Activated T-cell treated with anti-CD3 and anti-CD28 coated beads, Interleukin-2, amount 50 U/mL, for 4 hours (primary cell): ENCODE data around the gene SPSB1. TPM values are rescaled to one million over a fixed set of nuclear protein-coding genes. Genes with fewer than 3 reads are reported as not detected.

ENCODE experiments used
- ATAC-seq, 2 donors: fragments of 200-7000 bp; cut with Tn5 transposase; one replicate each; pipeline ENCODE4 v1.10.0; 2021
- DNase-seq: peaks from one replicate; pipeline ENCODE4 v3.0.0-alpha.2; 2020
- H3K27me3 Mint-ChIP-seq: one replicate; pipeline ENCODE4 v1.8.0; 2021; ENCODE audit warnings: low read depth, mixed read lengths
- H3K36me3 Mint-ChIP-seq: one replicate; pipeline ENCODE4 v1.8.0; 2022; ENCODE audit warnings: mixed read lengths; ENCODE audit not compliant: insufficient read depth
- H3K4me1 Mint-ChIP-seq: one replicate; pipeline ENCODE4 v1.8.0; 2021; ENCODE audit warnings: low read depth, mixed read lengths
- H3K4me3 Mint-ChIP-seq: one replicate; pipeline ENCODE4 v1.8.0; 2021; ENCODE audit warnings: mild to moderate bottlenecking, moderate library complexity, mixed read lengths
- H3K9me3 Mint-ChIP-seq: one replicate; pipeline ENCODE4 v1.8.0; 2021; ENCODE audit warnings: mixed read lengths
- total RNA-seq, 3 donors: library from RNA; stranded (reverse); gene quantifications; one replicate each; pipeline ENCODE4 v1.2.1, GENCODE V29; 2021

Gene SPSB1
- total RNA-seq, 3 donors from 2014 or later: 2.3 to 3.8 (median 3.0) TPM

DNA sequence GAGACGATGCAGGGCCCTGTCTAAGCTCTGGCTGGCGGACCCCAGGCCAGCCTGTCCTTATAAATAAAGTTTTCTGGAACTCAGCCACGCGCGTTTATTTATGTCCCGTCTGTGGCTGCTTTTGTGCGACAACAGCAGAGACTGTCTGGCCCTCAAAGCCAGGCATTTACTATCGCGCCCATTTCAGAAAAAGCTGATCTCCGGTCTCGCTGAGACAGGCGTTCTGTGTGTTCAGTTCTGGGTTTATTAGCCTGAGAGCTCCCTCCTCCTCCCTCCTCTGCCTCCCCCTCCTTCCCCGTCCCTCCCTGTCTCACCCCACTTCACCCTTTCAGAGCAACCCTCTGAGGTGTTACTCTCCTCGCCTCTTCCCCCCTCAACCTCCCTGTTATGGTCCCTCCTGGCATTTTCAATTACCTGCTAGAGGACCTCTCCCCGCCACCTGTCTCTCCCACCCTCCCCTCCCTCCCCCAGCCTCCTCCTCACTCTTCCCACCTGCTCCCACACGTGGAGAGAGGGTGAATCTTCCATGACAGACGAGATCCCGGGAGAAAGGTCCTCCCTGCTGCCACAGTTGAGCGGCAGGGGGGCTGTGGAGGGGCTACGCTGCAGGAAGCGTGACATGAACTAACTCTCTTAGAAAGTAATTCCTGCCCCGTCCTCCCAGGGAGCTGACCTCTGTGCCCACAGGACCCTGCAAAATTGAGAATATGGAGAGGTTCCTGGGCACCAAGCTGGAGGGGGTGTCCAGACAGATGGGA is 59.9 kb downstream of the SPSB1 start:
- no peak for ATAC-seq
- Mint-ChIP-seq H3K27me3 (no peaks in the 10 kb centered on the region), H3K9me3 (no peaks in the 10 kb centered on the region), H3K4me1 (no peaks in the 10 kb centered on the region), H3K36me3 (peaks cover 10% of the 10 kb centered on the region), H3K4me3 (no peak overlapping the region)
- no peak for DNase-seq

DNA sequence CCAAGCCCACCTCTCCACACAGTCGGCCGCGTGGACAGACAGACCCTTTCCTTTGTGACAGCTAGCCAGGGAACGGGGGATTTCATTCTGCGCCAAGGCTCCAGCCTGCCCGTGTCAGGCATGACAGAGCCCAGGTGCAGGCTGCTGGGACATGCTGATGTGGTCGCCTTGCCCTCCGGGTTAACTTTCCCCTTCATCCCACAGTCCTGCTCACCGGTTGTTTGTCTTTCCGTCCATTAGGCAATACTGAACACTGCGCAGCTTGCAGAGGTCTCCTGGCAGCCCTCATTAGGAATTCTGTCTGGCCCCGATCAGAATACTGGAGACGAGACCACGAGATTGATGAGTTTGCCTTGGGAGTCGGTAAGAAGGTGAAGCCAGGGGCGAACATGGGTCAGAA is 62.8 kb downstream of the SPSB1 start:
- Mint-ChIP-seq H3K4me1 (no peaks in the 10 kb centered on the region), H3K27me3 (no peaks in the 10 kb centered on the region), H3K9me3 (no peaks in the 10 kb centered on the region), H3K4me3 (no peak overlapping the region), H3K36me3 (peaks cover 10% of the 10 kb centered on the region)
- ATAC-seq (no peak), DNase-seq (no peak)

DNA sequence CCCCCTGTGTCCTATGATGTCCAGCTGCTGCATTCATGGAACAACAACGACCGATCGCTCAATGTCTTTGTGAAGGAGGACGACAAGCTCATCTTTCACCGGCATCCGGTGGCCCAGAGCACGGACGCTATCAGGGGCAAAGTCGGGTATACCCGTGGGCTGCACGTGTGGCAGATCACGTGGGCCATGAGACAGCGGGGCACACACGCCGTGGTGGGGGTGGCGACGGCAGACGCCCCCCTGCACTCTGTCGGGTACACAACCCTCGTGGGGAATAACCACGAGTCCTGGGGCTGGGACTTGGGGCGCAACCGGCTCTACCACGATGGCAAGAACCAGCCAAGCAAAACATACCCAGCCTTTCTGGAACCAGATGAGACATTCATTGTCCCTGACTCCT is 63.3 kb downstream of the SPSB1 start:
- Mint-ChIP-seq H3K9me3 (no peaks in the 10 kb centered on the region), H3K27me3 (no peaks in the 10 kb centered on the region), H3K4me3 (no peak overlapping the region), H3K36me3 (peaks cover 10% of the 10 kb centered on the region), H3K4me1 (no peaks in the 10 kb centered on the region)
- DNase-seq (no peak), ATAC-seq (no peak)

GRCh38 chr1:9356829-9357466 is 64.3 kb downstream of the SPSB1 start:
- H3K4me1 Mint-ChIP-seq: no peaks in the 10 kb centered on the region
- no peaks in the 10 kb centered on the region for H3K27me3 Mint-ChIP-seq
- no peak for ATAC-seq
- H3K36me3 Mint-ChIP-seq: peaks cover 10% of the 10 kb centered on the region
- no peaks in the 10 kb centered on the region for H3K9me3 Mint-ChIP-seq
- H3K4me3 Mint-ChIP-seq: no peak overlapping the region
- DNase-seq: no peak

DNA sequence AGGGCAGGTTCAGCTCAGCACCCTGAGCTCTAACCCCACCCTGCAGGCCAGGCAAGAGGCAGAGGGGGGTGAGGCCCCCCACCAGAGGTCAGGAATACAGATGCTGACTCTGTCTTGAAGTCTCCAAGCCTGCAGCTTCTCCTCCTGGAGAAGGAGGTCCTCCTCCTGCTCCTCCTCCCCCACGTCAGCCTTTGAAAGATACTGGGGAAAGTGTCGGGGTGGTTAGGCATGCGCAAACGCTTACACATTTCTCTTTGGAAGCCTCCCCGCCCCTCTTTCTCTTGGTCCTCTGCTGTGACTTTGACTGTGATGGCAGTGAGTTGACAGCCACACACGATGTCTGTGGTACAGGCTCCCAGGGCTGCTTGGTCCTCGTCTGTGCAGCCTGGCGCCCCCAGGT is 65.3 kb downstream of the SPSB1 start:
- DNase-seq (no peak), ATAC-seq (no peak)
- H3K27me3 Mint-ChIP-seq: no peaks in the 10 kb centered on the region
- no peaks in the 10 kb centered on the region for H3K4me1 Mint-ChIP-seq
- H3K36me3 Mint-ChIP-seq: peaks cover 10% of the 10 kb centered on the region
- H3K4me3 Mint-ChIP-seq: no peak overlapping the region
- H3K9me3 Mint-ChIP-seq: no peaks in the 10 kb centered on the region

- DNase-seq: no peak
- Mint-ChIP-seq H3K4me3 (no peak overlapping the region), H3K4me1 (no peaks in the 10 kb centered on the region), H3K36me3 (peaks cover 10% of the 10 kb centered on the region), H3K9me3 (no peaks in the 10 kb centered on the region), H3K27me3 (no peaks in the 10 kb centered on the region)
- no peak for ATAC-seq
Observed at GRCh38 chr1:9360371-9361064, 67.8 kb downstream of the SPSB1 start.

DNA sequence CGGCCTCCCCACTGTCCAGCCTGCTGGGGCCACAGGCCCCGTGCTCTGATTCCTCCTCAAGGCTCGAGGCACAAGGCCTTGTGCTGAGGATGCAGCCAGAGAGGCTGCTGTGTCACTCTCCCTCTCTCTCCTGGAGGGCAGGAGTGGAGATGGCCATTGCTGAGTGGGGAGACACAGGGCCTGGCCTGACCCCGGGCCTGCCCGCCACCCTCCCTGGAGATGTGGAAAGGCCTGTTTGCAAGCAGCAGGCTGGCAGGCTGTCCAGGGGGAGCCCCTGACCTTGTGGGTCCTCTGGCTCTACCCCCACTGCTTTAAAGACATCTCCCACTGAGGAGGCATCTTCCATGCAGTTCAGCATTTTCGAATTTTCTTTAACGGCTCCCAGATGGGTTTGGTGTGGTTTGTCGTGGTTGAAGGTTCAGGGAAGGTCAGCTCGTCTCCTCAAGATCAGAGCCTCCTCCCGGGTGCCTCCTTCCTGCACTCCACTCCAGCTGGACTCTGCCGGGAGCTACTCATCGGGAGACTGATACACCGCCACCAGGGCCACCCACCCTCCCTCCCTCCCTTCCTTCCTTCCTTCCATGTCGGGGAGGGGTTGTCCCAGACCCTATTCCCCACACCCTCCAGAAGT is 69.1 kb downstream of the SPSB1 start:
- DNase-seq: no peak
- H3K9me3 Mint-ChIP-seq: no peaks in the 10 kb centered on the region
- peaks cover 3% of the 10 kb centered on the region for H3K36me3 Mint-ChIP-seq
- no peaks in the 10 kb centered on the region for H3K27me3 Mint-ChIP-seq
- H3K4me1 Mint-ChIP-seq: no peaks in the 10 kb centered on the region
- ATAC-seq: no peak
- H3K4me3 Mint-ChIP-seq: no peak overlapping the region

GRCh38 chr1:9362488-9362887 is 69.8 kb downstream of the SPSB1 start:
- ATAC-seq: no peak
- no peak overlapping the region for H3K4me3 Mint-ChIP-seq
- peaks cover 2% of the 10 kb centered on the region for H3K36me3 Mint-ChIP-seq
- peaks cover under 1% of the 10 kb centered on the region for H3K4me1 Mint-ChIP-seq
- no peaks in the 10 kb centered on the region for H3K27me3 Mint-ChIP-seq
- H3K9me3 Mint-ChIP-seq: no peaks in the 10 kb centered on the region
- DNase-seq: no peak

GRCh38 chr1:9363061-9363471 is 70.4 kb downstream of the SPSB1 start:
- peaks cover 2% of the 10 kb centered on the region for H3K36me3 Mint-ChIP-seq
- no peak for ATAC-seq
- no peak for DNase-seq
- no peak overlapping the region for H3K4me3 Mint-ChIP-seq
- H3K9me3 Mint-ChIP-seq: no peaks in the 10 kb centered on the region
- H3K4me1 Mint-ChIP-seq: peaks cover 5% of the 10 kb centered on the region
- no peaks in the 10 kb centered on the region for H3K27me3 Mint-ChIP-seq

DNA sequence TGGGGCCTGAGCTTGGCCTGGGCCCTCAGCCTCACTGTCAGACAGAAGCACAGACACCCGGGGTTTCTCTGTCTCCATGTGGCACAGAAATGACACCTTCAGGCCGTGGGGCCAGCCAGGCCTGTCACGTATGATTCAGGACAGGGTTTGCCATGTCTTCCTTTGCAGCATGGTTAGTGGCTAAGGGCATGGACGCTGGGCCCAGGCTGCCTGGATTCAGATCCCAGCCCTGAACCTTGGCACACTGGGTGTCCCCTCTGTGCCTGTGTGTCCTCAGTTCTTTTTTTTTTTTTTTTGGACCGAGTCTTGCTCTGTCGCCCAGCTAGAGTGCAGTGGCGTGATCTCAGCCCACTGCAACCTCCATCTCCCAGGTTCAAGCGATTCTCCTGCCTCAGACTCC is 73.6 kb downstream of the SPSB1 start:
- H3K4me3 Mint-ChIP-seq: no peak overlapping the region

DNA sequence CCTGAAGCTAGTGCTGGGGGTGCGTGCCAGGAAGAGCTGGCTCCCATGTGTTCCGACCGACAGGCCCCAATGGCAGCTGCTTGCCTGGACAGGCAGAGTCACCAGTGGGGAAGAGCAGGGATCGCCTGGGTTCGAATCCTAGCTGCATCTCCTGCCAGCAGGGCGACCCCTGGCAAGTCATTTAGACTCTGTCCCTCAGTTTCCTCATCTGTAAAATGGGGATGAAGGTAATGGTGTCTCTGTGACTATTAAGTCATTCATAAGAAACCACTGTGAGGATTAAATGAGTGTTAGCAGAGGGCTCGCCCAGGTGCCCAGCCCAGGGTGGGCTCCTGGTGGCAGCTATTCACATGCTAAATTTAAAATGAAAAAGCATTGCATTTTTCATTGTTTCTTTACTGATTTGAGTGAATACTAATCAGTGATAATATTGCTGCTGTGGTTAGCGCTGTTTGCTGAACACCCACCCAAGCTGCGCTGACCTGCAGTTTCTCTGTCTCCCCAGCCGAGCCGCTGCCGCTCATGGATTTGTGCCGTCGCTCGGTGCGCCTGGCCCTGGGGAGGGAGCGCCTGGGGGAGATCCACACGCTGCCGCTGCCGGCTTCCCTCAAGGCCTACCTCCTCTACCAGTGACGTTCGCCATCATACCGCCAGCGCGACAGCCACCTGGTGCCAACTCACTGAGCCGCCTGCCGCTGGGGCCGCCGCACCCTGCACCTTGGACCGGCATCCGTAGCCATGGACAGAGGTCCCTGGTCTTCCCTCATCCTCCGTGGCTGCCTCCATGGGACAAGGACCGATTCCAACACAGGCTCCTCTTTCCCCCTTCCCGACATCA is 74.5 kb downstream of the SPSB1 start:
- ATAC-seq (no peak), DNase-seq (no peak)
- H3K36me3 Mint-ChIP-seq: no peaks in the 10 kb centered on the region
- no peaks in the 10 kb centered on the region for H3K27me3 Mint-ChIP-seq
- H3K4me1 Mint-ChIP-seq: peaks cover 10% of the 10 kb centered on the region
- no peaks in the 10 kb centered on the region for H3K9me3 Mint-ChIP-seq
- no peak overlapping the region for H3K4me3 Mint-ChIP-seq

More for the DNA sequence above, 73.6 kb downstream of the SPSB1 start:
- H3K27me3 Mint-ChIP-seq: no peaks in the 10 kb centered on the region
- DNase-seq (no peak), ATAC-seq (no peak)
- H3K9me3 Mint-ChIP-seq: no peaks in the 10 kb centered on the region
- H3K4me1 Mint-ChIP-seq: peaks cover 10% of the 10 kb centered on the region
- H3K36me3 Mint-ChIP-seq: no peaks in the 10 kb centered on the region

- Mint-ChIP-seq H3K36me3 (no peaks in the 10 kb centered on the region), H3K27me3 (no peaks in the 10 kb centered on the region), H3K4me3 (no peak overlapping the region), H3K4me1 (peaks cover 10% of the 10 kb centered on the region), H3K9me3 (no peaks in the 10 kb centered on the region)
- ATAC-seq (no peak), DNase-seq (no peak)
Observed at GRCh38 chr1:9367806-9368205, 75.1 kb downstream of the SPSB1 start.

GRCh38 chr1:9368356-9368755 is 75.7 kb downstream of the SPSB1 start:
- no peak for ATAC-seq
- H3K36me3 Mint-ChIP-seq: no peaks in the 10 kb centered on the region
- DNase-seq: no peak
- no peaks in the 10 kb centered on the region for H3K27me3 Mint-ChIP-seq
- no peaks in the 10 kb centered on the region for H3K9me3 Mint-ChIP-seq
- no peak overlapping the region for H3K4me3 Mint-ChIP-seq
- peaks cover 10% of the 10 kb centered on the region for H3K4me1 Mint-ChIP-seq
